A673 (cell line): ENCODE measurements around the gene PTPRK. TPM values are rescaled to one million over a fixed set of nuclear protein-coding genes. Genes with fewer than 3 reads are reported as not detected.

ENCODE experiments used
- BruUV-seq: library from RNA; stranded (reverse); fragments of 400-500 nt; replicated peaks from 2 replicates; lab custom pipeline; 2021; lab: Mats Ljungman, UMichigan
- CTCF ChIA-PET: fragments of 300-600 bp; sonication (Branson Sonifier 250); formaldehyde crosslinking; loops from one replicate; lab custom pipeline; 2022; ENCODE audit warnings: antibody characterized with exemption; lab: Charles Lee
- POLR2A ChIA-PET: fragments of 300-600 bp; sonication (Branson Sonifier 250); formaldehyde crosslinking; loops from one replicate; lab custom pipeline; 2022; ENCODE audit warnings: antibody characterized with exemption; ENCODE audit not compliant: low non-redundant PET; lab: Charles Lee
- DNase-seq: peaks from one replicate; pipeline ENCODE4 v3.0.0-alpha.2; 2015; ENCODE audit warnings: low spot score
- H3K27ac ChIP-seq: fragments of 200-600 bp; sonication (generic); 2 replicates; pipeline ENCODE4 v1.5.1; 2016; ENCODE audit warnings: mixed run types, low read depth, mild to moderate bottlenecking, mixed read lengths, antibody characterized with exemption, low read length; ENCODE audit not compliant: poor library complexity, severe bottlenecking
- H3K27me3 ChIP-seq: fragments of 200-600 bp; sonication (generic); replicated peaks from 2 replicates; pipeline ENCODE4 v1.6.1; 2017; ENCODE audit warnings: mixed run types, low read depth, mild to moderate bottlenecking, mixed read lengths, antibody characterized with exemption, low read length; ENCODE audit not compliant: insufficient read depth, poor library complexity
- H3K36me3 ChIP-seq: fragments of 200-600 bp; sonication (generic); 2 replicates; pipeline ENCODE4 v1.6.1; 2016; ENCODE audit warnings: mixed run types, mild to moderate bottlenecking, mixed read lengths, antibody characterized with exemption, low read length; ENCODE audit not compliant: insufficient read depth, poor library complexity, severe bottlenecking
- H3K4me1 ChIP-seq: fragments of 200-600 bp; sonication (generic); 2 replicates; pipeline ENCODE4 v1.6.1; 2017; ENCODE audit warnings: mixed run types, mild to moderate bottlenecking, mixed read lengths, antibody characterized with exemption, low read length; ENCODE audit not compliant: insufficient read depth, poor library complexity, severe bottlenecking
- H3K4me3 ChIP-seq: fragments of 200-600 bp; sonication (generic); 2 replicates; pipeline ENCODE4 v1.5.1; 2016; ENCODE audit warnings: low read depth, mixed run types, mild to moderate bottlenecking, mixed read lengths, low read length; ENCODE audit not compliant: poor library complexity, severe bottlenecking
- H3K9me3 ChIP-seq: fragments of 200-600 bp; sonication (generic); 2 replicates; pipeline ENCODE4 v1.6.1; 2016; ENCODE audit warnings: mixed run types, low read depth, mild to moderate bottlenecking, mixed read lengths, antibody characterized with exemption, low read length; ENCODE audit not compliant: poor library complexity, severe bottlenecking
- CTCF ChIP-seq: fragments of 300-800, 200-600 bp; sonication (generic); conservative IDR thresholded peaks from 2 replicates; pipeline ENCODE4 v1.5.1; 2017; ENCODE audit warnings: low read depth, mild to moderate bottlenecking, antibody characterized with exemption, low read length, moderate library complexity, mixed read lengths
- EZH2 ChIP-seq: fragments of 200-600 bp; sonication (generic); IDR thresholded peaks from 2 replicates; pipeline ENCODE4 v1.6.1; 2017; ENCODE audit warnings: borderline replicate concordance, low read depth, mild to moderate bottlenecking, mixed read lengths, antibody characterized with exemption, low read length; ENCODE audit not compliant: poor library complexity, severe bottlenecking
- intact Hi-C: fragments of 100-400 bp; cut with micrococcal nuclease; formaldehyde crosslinking; loops from one replicate; pipeline ENCODE4 v1.10.0; 2022; ENCODE audit not compliant: unreplicated experiment
- total RNA-seq: library from RNA; stranded (reverse); gene quantifications from 2 replicates; pipeline ENCODE4 v1.2.3, GENCODE V29; 2021

PTPRK gene
- total RNA-seq, 1 experiment from 2014 or later = 77.3 TPM

DNA sequence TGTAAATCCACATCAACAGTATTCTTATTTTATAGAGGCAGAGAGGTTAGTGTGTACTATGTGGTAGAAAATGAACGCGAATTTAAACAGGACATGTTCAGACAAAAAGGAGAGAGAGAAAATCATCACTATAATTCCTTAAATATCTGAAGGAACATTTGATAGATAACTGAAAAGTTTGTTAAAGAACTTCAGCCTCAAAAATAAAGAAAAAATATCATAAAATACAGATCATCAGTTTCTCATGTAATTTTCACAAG, 169.2 kb downstream of the PTPRK start:
- H3K9me3 ChIP-seq = no peaks in the 10 kb centered on the region
- ChIA-PET CTCF (no interaction called here), POLR2A (no interaction called here)
- H3K27ac ChIP-seq = no peak overlapping the region
- H3K36me3 ChIP-seq = no peaks in the 10 kb centered on the region
- TF ChIP-seq CTCF (no peak), EZH2 (no peak)
- H3K4me1 ChIP-seq = peaks cover 6% of the 10 kb centered on the region
- DNase-seq = no peak
- intact Hi-C loops = no loop called here
- H3K27me3 ChIP-seq = no peaks in the 10 kb centered on the region
- no TSS peak for BruUV-seq
- H3K4me3 ChIP-seq = no peak overlapping the region

- BruUV-seq = no TSS peak
Observed at GRCh38 chr6:128350416-128351254, 169.8 kb downstream of the PTPRK start.

GRCh38 chr6:128347123-128347522, 173.3 kb downstream of the PTPRK start:
- Histone ChIP-seq H3K36me3 (no peaks in the 10 kb centered on the region), H3K4me3 (no peak overlapping the region), H3K27me3 (no peaks in the 10 kb centered on the region), H3K27ac (no peak overlapping the region), H3K4me1 (peaks cover 6% of the 10 kb centered on the region), H3K9me3 (no peaks in the 10 kb centered on the region)
- intact Hi-C loops = no loop called here
- TF ChIP-seq CTCF (no peak), EZH2 (no peak)
- POLR2A ChIA-PET = no interaction called here
- CTCF ChIA-PET = no interaction called here
- BruUV-seq = no TSS peak
- DNase-seq = no peak

More at GRCh38 chr6:128350416-128351254, 169.8 kb downstream of the PTPRK start:
- intact Hi-C loops = no loop called here
- ChIA-PET CTCF (no interaction called here), POLR2A (no interaction called here)
- no peaks in the 10 kb centered on the region for H3K27me3 ChIP-seq
- peaks cover 6% of the 10 kb centered on the region for H3K4me1 ChIP-seq
- TF ChIP-seq EZH2 = no peak
- TF ChIP-seq CTCF = no peak
- H3K4me3 ChIP-seq = no peak overlapping the region
- H3K27ac ChIP-seq = no peak overlapping the region
- H3K9me3 ChIP-seq = no peaks in the 10 kb centered on the region
- no peaks in the 10 kb centered on the region for H3K36me3 ChIP-seq
- DNase-seq = no peak
